DMS 273 treated with DMSO at 0.1 percent for 48 hours (cell line): ENCODE data around the gene GRIPAP1.

ENCODE experiments used
- DNase-seq: peaks from one replicate; lab custom pipeline; 2025; lab: John Stamatoyannopoulos, UW

GRIPAP1 gene, protein sequence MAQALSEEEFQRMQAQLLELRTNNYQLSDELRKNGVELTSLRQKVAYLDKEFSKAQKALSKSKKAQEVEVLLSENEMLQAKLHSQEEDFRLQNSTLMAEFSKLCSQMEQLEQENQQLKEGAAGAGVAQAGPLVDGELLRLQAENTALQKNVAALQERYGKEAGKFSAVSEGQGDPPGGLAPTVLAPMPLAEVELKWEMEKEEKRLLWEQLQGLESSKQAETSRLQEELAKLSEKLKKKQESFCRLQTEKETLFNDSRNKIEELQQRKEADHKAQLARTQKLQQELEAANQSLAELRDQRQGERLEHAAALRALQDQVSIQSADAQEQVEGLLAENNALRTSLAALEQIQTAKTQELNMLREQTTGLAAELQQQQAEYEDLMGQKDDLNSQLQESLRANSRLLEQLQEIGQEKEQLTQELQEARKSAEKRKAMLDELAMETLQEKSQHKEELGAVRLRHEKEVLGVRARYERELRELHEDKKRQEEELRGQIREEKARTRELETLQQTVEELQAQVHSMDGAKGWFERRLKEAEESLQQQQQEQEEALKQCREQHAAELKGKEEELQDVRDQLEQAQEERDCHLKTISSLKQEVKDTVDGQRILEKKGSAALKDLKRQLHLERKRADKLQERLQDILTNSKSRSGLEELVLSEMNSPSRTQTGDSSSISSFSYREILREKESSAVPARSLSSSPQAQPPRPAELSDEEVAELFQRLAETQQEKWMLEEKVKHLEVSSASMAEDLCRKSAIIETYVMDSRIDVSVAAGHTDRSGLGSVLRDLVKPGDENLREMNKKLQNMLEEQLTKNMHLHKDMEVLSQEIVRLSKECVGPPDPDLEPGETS

DNA sequence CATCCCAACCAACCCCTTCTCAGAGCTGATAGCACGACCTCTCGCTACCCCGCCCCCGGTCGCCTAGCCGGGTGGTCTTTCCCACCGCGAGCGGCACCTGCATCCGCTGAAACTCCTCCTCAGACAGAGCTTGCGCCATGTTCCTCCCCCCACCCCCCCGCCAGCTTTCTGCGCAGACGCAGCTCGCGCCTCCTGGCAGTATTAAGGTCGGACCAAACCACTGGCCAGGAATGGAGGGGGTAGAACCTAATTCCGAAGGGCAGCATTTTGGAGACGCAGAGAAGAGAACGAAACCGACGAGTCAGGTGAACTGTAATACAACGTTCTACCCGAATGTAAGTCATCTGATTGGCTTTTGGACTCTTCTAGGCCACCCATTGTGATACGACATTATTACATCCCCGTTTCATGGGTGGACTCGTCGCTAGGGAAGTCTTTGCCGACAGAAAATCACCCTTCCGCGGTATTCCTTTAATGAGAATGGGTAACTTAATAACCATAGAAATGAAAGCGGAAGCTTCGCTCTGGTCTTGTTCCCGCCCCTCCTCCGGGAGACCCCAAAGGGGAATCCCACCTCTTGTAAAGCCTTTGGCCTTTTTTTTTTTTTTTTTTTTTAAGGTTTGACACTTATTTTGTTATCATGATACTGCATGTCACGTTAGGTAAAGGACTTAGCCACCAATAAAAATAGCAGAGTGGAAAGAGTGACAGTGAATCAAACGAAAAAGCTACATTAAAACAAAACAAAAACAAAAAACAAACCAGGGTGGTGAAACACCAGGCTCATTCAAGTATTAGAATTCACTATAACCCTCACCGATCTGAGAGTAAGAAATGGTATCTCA is at the start of gene GRIPAP1:
TSS of gene GRIPAP1 (minus strand) at position 174 of the 845 bp plus-strand sequence. CDS start at position 139, 35 bp downstream.
- DNase-seq = peak; percentile 80

DNA sequence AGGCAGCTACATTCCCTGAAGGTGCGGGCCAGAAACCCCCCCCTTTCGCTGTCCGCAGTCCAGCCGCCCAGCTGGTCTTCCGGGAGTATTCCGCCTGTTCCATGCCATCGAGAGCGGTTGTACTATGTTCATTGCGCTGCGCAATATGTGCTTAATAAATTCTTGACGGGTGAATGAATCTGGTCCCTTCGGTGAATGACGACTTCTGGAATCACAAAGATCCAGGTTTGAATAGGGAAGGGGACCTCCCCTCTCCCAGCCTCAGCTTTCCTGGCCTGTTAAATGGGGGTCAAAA is 41.9 kb upstream of the GRIPAP1 start:
- DNase-seq = no peak

DNA sequence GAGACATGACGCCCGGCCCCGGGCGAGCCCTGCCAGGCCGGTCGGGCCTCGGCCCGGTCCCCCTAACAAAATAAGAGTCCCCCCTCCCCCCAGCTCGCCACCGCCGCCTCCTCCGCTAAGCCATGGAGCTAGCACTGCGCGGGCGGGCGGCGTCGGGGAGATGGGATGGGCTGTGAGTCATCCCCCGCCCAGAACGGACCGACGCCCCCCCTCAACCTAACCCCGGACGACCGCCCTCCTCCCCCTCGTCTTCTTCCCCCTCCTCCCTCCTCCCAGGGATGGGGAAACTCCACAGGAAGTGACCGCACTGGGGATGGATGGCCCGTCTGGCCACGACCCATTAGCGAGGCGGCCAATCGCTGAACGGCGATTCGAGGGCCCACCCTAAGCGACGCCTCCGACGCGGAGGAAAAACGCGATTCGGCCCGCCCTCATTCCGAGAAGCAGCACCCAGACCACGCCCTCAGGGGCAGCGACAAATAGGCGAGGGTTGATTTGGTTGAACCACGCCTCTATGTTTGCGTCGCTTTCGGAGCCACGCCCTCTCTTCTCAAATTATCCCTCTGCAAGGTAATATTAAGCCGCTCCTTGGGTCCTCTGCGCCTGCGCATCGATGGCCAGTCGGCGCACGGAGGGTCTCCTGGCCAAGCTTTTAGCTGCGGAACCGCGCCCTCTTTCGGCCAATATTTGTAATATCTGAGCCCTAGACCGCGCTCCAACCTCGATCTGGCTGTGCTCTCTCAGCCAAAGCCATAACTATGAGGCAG is 41.3 kb upstream of the GRIPAP1 start, which contains the start of gene TFE3:
TSS of gene TFE3 (minus strand) at position 138 of the 767 bp plus-strand sequence. CDS start at position 7, 131 bp downstream.
- DNase-seq = peak; percentile 98

DNA sequence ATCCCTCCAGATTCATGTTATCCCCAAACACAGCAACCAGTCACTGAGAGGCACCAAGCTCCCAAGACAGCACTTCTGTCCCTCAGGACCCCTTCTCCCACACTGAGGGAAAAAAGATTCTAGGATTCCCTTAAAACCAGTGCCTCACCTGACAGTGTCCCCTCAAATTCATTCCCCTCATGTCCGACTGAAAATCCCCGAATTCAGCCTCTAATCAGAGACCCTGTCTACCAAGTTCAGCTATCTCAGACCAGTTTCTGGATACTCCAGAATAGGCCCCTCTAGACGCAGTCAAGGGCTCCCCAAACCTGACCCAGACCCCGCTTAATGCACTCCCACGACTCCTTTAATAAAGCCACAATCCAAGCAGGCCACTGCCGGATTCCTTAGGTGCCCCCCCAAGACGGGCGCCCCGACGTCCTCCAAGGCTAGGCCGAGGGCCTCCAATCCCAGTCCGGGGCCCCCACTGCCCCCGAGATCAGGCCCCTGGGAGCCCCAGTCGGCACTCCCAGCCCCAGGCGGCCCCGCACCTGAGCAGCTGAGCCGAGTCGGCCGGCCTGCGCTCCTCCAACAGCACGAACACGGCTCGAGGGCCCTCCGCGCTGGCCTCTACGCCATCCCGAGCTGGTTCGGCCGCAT is 40.6 kb upstream of the GRIPAP1 start:
- no peak for DNase-seq

DNA sequence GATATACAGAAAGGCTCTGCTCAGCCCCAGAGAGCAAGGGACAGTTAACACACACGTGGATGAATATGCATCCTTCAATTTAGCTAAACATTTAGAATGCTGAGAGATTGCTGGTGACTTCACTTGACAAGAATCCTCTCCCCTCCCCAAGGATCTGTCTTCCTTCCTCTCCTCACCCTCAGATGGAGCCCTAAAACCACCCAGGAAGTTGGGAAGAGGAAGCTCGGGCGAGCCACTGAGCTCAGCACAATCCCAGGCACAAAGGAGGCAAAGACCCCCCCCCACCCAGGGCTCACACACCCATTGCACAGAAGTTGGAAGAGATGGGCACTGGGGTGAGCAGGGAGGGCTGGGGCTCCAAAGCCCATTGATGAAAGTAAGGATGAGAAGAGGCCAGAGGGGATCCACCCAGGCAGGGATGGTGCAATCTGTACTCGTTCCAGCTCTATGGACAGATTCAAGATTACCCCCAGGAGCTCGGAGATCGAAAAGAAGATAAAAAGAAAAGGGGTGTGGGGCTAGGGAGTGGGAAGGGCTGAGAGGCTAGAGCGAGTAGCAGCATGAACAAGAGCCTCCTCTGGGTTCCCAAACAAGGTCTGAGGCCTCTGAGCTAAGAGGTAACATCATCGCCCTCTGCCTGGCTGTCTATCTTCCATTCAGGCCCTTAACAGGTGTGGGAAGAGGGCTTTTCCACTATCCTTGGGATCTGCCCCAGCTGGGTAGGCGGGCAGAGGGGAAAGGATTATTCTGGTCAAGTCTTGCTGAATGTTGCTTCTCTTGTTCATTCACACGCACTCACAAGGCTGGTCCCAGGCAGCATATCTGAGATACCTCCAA is 39.9 kb upstream of the GRIPAP1 start:
- DNase-seq = no peak

DNA sequence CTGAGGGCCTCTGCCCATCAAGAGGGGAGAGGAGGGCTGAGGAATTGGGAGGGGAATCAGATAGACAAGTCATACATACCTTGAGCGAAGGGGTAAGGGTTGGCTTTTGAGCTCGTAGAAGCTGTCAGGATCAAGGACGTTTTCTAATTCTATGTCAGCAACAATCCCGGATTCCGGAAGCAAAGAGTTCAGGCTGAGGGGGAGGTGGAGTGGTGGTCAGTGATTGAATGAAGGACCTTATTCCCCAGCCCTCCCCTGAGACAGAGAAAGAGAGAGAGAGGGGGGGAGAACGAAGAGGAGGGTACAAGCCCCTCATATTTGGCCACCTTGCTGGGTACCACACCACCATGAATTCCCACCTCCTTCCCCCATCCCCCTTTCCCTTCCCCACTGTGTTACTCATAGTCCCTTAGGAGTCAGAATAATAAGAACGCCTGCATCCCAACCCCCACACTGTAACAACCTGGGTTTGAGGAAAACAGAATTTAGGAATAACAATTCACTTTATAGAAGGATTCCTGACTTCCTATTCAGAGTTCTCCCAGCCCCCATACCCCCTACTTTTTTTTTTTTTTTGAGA is 38.4 kb upstream of the GRIPAP1 start:
- DNase-seq = no peak

DNA sequence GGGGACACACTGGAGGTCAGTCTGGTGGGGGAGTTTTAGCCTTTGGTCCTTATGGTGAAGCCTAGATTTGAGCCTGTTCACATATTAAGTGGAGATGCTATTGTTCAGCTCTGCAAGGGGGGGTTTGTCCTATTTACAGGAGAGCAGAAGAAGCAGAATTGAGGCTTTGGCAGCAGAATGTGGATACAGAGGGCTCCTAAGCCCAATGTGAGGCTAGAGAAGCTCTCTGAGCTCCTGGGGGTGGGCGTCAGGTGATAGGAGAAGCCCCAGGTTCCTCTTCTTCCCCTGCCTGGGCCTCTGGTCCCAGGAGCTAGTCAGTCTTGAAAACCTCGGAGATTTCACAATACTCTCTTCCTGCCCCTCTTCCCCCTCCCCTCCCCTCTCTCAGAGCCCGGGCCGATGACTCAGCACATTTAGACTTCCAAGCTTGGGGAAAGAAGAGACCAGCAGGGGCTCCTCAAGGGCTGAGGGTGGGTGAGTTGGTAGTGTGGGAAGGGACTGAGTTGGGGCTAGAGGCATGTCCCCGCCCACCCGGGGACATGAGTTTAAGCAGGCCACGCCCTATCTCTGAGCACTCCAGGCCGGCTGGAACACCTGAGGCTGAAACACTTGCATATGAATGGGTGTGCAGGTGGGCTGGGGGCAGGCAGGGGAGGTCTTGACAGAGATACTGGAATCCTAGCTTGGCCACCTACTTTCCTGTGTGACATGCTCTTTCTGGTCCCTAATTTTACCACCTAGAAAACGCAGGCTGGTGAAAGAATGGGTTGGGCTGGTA is 37.7 kb upstream of the GRIPAP1 start:
- DNase-seq = peak; percentile 53

DNA sequence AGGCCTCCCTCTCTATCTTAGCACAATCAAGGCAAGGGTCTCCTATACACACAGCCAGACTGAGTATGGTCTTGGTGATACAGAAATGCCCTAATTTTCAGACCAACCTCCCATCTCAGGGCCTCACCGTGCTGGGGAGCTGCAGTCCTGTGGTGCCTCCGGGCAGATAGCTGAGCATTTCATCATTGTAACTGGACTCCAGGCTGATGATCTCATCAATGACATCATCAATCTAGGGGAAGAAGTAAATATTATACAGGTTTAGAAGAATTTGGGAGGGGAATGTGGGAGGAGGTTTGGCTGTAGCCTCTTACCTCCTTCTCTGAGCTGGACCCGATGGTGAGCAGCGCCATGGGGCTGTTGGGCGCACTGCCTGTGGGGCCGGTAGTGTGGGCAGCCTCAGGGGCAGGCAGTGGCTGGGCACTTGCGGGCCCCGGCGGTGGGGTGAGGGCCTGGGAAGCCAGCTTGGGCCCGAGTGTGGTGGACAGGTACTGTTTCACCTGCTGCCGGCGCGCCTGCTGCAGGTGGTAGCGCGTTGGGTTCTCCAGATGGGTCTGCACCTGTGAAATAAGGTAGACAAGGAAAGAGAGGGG is 35.9 kb upstream of the GRIPAP1 start:
- no peak for DNase-seq

DNA sequence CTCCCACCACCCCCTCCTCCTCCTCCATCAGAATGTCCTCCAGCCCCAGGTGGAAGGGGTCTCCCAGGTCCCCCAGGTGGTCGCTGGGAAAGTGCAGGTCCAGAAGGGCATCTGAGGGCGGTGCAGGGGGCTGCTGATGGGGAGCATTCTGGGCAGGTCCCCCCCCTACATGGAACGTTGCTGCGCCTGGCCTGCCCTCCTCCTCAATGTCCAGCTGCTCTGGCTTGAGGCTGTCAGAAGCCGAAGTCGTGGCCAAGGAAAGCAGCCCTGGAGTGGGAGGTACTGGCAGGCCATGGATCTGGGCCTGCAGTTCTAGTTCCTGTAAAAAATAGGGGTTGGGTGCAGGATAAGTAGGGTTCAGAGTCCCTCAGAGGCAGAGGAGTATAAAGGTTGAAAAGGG is 28.2 kb upstream of the GRIPAP1 start:
- DNase-seq = no peak

DNA sequence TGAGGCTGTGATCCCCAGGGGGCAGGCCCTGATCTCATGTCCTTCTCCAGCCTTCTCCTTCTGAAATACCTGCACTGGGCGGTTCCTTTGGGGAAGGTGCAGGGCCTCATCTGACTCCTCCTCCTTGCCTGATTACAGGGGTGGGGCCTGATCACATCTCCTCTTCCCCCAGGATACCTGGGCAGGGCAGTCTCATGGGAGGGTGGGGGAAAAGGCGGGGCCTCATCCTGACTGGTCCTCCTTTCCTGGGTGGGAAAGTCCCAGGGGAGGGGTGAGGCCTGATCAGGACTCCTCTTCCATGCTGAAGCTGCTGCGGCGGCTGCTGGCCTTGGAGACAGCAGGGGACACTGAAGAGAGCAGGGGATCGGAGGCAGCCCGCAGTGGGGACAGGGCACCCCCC is 27.8 kb upstream of the GRIPAP1 start:
- no peak for DNase-seq

DNA sequence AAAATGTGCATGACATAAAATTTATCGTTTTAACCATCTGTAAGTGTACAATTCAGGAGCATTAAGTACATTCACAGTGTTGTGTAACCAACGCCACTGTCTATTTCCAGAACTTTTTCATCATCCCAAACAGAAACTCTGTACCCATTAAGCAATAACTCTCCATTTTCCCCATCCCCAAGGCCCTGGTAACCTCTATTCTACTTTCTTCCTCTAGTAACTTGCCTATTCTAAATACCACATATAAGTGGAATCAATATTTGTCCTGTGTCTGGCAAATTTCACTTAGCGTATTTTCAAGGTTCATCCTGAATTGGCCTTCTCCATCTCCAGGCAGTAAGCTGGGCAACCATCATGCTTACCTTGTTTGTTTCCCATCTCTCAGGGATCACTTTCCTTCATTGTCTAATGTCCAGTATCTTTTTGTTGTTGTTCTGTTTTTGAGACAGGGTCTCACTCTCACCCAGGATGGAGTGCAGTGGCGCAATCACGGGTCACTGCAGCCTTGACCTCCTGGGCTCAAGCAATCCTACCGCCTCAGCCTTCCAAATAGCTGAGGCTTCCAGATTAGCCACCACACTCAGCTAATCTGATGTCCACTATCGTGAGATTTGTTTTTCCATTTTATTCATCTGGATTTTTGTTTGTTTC is 17.7 kb upstream of the GRIPAP1 start:
- no peak for DNase-seq

DNA sequence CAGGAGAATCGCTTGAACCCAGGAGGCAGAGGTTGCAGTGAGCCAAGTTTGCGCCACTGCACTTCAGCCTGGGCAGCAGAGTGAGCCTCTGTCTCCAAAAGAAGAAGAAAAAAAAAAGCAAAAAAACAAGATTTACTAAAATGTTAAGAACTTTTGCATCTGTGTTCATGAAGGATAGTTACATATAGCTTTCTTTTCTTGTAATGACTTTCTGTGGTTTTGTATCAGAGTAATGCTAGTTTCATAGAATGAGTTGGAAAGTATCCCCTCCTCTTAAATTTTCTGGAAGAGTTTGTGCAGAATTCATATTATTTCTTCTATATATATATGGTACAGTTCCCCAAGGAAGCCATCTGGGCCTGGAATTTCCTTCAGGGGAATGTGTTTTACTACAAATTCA is 17.0 kb upstream of the GRIPAP1 start:
- no peak for DNase-seq

DNA sequence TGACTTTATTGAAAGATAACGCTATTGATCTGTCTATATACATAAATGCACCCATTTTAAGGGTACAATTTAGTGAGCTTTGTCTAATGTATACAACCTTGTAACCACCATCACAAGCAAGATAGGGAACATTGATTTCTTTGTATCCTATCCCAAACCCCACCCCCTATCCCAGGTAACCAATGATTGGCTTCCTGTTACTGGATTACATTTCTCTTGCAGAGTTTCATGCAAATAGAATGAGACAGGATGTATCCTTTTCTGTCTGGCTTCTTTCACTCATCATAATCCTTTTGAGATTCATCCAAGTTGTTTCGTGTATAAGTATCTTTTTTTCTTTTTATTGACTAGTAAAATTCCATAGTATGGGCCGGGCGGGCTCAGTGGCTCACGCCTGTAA is 1.6 kb upstream of the GRIPAP1 start:
- DNase-seq = no peak

DNA sequence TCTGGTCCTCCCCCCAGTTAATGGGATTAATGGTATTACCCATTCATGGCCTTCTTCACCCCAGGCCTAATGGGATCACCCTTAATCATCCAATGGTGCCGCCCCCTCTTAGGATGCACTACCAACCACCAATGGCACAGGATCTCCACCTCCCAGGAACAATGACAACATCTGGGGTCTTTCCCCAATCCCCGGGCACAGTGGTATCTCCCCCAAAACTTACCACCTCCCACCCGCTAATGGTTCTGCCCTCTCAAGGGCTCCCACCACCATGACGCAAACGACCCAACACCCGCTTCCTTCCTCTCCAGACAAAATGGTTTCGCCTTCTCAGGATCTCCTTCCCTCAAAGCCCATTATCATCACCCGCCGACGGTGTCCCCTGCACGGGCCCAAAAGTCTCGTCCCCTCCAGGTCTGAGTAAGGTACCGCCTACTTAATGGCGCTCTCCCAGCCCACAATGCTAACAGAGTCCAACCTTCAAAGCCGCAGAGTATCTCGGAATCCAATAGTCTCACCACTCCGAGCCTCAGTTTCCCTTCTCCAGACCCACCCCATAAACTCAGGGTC is 458 bp downstream of the GRIPAP1 start:
- DNase-seq = peak; percentile 14

DNA sequence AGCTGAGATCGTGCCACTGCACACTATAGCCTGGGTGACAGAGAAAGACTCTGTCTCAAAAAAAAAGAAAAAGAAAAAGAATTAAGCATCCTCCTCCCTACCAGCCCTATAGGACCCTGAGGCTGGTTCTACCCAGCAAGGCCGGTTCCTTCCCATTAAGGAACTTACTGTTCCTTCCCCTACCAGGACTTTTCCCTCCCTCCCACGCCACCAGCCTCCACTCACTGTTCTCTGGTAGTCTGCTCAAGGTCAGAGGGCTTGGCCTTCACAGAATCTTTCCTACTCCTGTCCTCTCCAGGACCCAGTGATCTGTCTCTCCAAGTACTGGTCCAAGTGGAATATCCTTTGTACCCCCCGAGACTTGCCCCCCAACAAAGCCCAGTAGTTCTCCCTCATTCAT is 1.4 kb downstream of the GRIPAP1 start:
- no peak for DNase-seq

DNA sequence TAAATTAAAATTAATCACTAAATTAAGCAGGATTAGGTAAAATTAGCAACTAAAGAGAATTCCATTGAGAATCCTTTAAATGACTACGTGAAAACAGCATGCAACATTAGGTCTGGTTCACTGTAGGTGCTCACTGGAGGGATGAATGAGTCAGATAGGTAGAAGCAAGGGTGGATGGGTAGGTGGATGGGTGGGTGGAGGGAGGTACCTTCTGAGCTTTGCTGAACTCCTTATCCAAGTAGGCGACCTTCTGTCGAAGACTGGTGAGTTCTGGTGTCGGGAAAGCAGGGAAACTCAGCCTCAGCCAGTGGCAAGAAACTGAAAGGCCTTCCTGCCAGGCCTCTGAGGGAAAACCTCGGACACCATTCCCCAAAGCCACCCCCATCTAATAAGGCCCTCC is 3.0 kb downstream of the GRIPAP1 start:
- no peak for DNase-seq

DNA sequence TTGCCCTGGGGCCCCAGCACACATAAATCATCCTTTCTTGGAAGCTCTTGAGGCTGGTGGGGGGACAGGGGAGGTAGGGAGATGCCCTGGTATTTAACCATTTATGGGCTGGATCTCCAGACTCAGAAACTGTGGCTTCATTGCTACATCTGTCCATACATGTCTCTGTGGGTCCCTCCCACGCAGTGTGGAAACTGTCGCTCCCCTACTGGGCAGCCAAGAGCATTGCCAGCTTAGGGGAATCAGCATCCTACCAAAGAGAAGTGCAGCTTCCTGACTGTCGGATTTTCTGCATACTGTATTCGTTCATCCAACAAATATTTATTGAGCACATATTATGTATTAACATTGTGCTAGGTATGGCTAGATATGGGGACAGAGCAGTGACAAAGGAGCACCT is 3.7 kb downstream of the GRIPAP1 start:
- DNase-seq = no peak

DNA sequence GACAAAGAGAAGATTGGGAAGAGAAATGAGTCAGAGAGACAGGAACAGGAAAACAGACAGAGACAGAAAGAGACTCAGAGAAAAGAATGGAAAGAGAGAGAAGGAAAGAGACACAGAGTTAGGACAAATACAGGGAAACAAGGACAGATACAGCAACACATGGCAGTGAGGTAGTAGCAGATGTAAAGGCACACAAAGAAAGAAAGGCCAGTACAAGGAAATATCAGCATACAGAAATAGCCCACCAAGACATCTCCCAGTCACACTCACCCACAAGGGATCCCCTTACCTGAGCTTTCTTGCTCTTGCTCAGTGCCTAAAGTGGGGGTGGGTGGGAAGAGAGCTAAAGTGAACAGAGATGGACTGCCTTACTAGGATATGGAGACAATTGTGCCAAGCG is 4.2 kb downstream of the GRIPAP1 start:
- no peak for DNase-seq
